Activated B cell treated with CpG ODN at 0.5 μM for 24 hours (primary cell): ENCODE results near the gene SLC44A2. TPM values are rescaled to one million over a fixed set of nuclear protein-coding genes. Genes with fewer than 3 reads are reported as not detected.

Experiments used
- ATAC-seq: fragments of 200-7000 bp; cut with Tn5 transposase; one replicate; pipeline ENCODE4 v1.10.0; 2021; ENCODE audit warnings: low read depth, mild to moderate bottlenecking, moderate library complexity
- CTCF ChIA-PET: fragments of 350-600 bp; sonication (Branson Sonifier 250); formaldehyde crosslinking; loops from one replicate; lab custom pipeline; 2021; ENCODE audit warnings: antibody characterized with exemption; lab: Charles Lee
- POLR2A ChIA-PET: fragments of 350-600 bp; sonication (Branson Sonifier 250); formaldehyde crosslinking; loops from one replicate; lab custom pipeline; 2021; ENCODE audit warnings: antibody characterized with exemption; lab: Charles Lee
- DNase-seq: peaks from one replicate; pipeline ENCODE4 v3.0.0; 2022
- H3K27ac Mint-ChIP-seq: one replicate; pipeline ENCODE4 v1.8.0; 2020; ENCODE audit warnings: mixed read lengths
- H3K27me3 Mint-ChIP-seq: one replicate; pipeline ENCODE4 v1.8.0; 2021; ENCODE audit warnings: mixed read lengths
- H3K36me3 Mint-ChIP-seq: one replicate; pipeline ENCODE4 v1.8.0; 2021; ENCODE audit warnings: low read depth, mixed read lengths
- H3K4me1 Mint-ChIP-seq: one replicate; pipeline ENCODE4 v1.8.0; 2021; ENCODE audit warnings: mixed read lengths
- H3K4me3 Mint-ChIP-seq: one replicate; pipeline ENCODE4 v1.8.0; 2020; ENCODE audit warnings: mild to moderate bottlenecking, mixed read lengths
- H3K9me3 Mint-ChIP-seq: one replicate; pipeline ENCODE4 v1.8.0; 2020; ENCODE audit warnings: mixed read lengths
- CTCF ChIP-seq: fragments of 200-600 bp; IDR thresholded peaks from one replicate; pipeline ENCODE4 v1.8.0; 2022; ENCODE audit warnings: antibody characterized with exemption, mild to moderate bottlenecking
- intact Hi-C: fragments of 100-400 bp; cut with micrococcal nuclease; formaldehyde crosslinking; loops from one replicate; pipeline ENCODE4 v1.15.1; 2024
- total RNA-seq: library from RNA; stranded (reverse); gene quantifications from 2 replicates; pipeline ENCODE4 v1.2.3, GENCODE V29; 2022

The SLC44A2 gene
- total RNA-seq, 1 donor from 2014 or later, result 213 TPM

GRCh38 chr19:10654610-10655456 lies 29.5 kb downstream of the SLC44A2 start:
- Mint-ChIP-seq H3K4me3 (peak overlapping the region; percentile 95), H3K27ac (peak overlapping the region; percentile 99), H3K27me3 (peaks cover 1% of the 10 kb centered on the region), H3K9me3 (no peaks in the 10 kb centered on the region), H3K4me1 (peaks cover 54% of the 10 kb centered on the region), H3K36me3 (peaks cover 31% of the 10 kb centered on the region)
- POLR2A ChIA-PET, result interaction anchor here (0.7 to 1.4 kb wide), 2 partner anchors 14 to 62 kb away, joined by 4 to 8 read pairs; no protein-coding TSS in a partner anchor
- ATAC-seq (peak; percentile 12), DNase-seq (no peak)
- intact Hi-C loops, result loop anchor here (2.0 to 5.0 kb wide), 5 partner anchors 182 to 418 kb away; partner anchors contain the start of genes CARM1, CDC37 and TMED1
- no peak for TF ChIP-seq CTCF
- CTCF ChIA-PET, result interaction anchor here (1.9 kb wide), 1 partner anchor 73 kb away, joined by 6 read pairs; no protein-coding TSS in a partner anchor

GRCh38 chr19:10655457-10656312 lies 30.3 kb downstream of the SLC44A2 start:
- POLR2A ChIA-PET, result interaction anchor here (0.5 to 1.4 kb wide), 5 partner anchors 9 to 92 kb away, joined by 3 to 8 read pairs (median 4); no protein-coding TSS in a partner anchor
- ATAC-seq (no peak), DNase-seq (no peak)
- Mint-ChIP-seq H3K9me3 (no peaks in the 10 kb centered on the region), H3K27ac (peak overlapping the region; percentile 89), H3K36me3 (peaks cover 38% of the 10 kb centered on the region), H3K27me3 (peaks cover 1% of the 10 kb centered on the region), H3K4me1 (peaks cover 60% of the 10 kb centered on the region), H3K4me3 (peak overlapping the region; percentile 91)
- TF ChIP-seq CTCF, result no peak
- CTCF ChIA-PET, result interaction anchor here (1.9 kb wide), 1 partner anchor 74 kb away, joined by 6 read pairs; no protein-coding TSS in a partner anchor
- intact Hi-C loops, result loop anchor here (2.0 kb wide), 2 partner anchors 181 to 231 kb away; partner anchors contain the start of gene TMED1

- Mint-ChIP-seq H3K9me3 (no peaks in the 10 kb centered on the region), H3K27ac (no peak overlapping the region), H3K4me3 (no peak overlapping the region), H3K4me1 (peaks cover 62% of the 10 kb centered on the region), H3K27me3 (no peaks in the 10 kb centered on the region), H3K36me3 (peaks cover 33% of the 10 kb centered on the region)
- ChIA-PET CTCF (no interaction called here), POLR2A (interaction anchor here (0.6 to 1.3 kb wide), 3 partner anchors 38 to 175 kb away, joined by 3 to 8 read pairs (median 5); partner anchors contain the start of gene TMED1)
- no peak for TF ChIP-seq CTCF
- DNase-seq (no peak), ATAC-seq (no peak)
- intact Hi-C loops, result no loop called here
Measured at GRCh38 chr19:10660346-10660745, 35.0 kb downstream of the SLC44A2 start.

- Mint-ChIP-seq H3K4me3 (no peak overlapping the region), H3K36me3 (peaks cover 31% of the 10 kb centered on the region), H3K4me1 (peaks cover 58% of the 10 kb centered on the region), H3K27ac (no peak overlapping the region), H3K9me3 (no peaks in the 10 kb centered on the region), H3K27me3 (no peaks in the 10 kb centered on the region)
- POLR2A ChIA-PET, result interaction anchor here (1.3 kb wide), 1 partner anchor 9 kb away, joined by 3 read pairs; no protein-coding TSS in a partner anchor
- no peak for DNase-seq
- intact Hi-C loops, result no loop called here
- no peak for TF ChIP-seq CTCF
- CTCF ChIA-PET, result interaction anchor here (1.1 kb wide), 1 partner anchor 16 kb away, joined by 3 read pairs; no protein-coding TSS in a partner anchor
- ATAC-seq, result no peak
Measured at GRCh38 chr19:10661946-10662345, 36.6 kb downstream of the SLC44A2 start.
